Hematopoietic multipotent progenitor cell treated with erythropoietin and hydrocortisone succinate and interleukin-3 and kit ligand, for 4 days (in vitro differentiated cells): Measurements from ENCODE around the gene LGALS4.
"Not testable (repeated sequence)": the region's sequence is repeated elsewhere in the genome, so short reads cannot be mapped to it uniquely, and the experiment has no call there.

Experiments
- DNase-seq: peaks from one replicate; pipeline ENCODE4 v3.0.0-alpha.2; 2015

LGALS4 gene, protein sequence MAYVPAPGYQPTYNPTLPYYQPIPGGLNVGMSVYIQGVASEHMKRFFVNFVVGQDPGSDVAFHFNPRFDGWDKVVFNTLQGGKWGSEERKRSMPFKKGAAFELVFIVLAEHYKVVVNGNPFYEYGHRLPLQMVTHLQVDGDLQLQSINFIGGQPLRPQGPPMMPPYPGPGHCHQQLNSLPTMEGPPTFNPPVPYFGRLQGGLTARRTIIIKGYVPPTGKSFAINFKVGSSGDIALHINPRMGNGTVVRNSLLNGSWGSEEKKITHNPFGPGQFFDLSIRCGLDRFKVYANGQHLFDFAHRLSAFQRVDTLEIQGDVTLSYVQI

DNA sequence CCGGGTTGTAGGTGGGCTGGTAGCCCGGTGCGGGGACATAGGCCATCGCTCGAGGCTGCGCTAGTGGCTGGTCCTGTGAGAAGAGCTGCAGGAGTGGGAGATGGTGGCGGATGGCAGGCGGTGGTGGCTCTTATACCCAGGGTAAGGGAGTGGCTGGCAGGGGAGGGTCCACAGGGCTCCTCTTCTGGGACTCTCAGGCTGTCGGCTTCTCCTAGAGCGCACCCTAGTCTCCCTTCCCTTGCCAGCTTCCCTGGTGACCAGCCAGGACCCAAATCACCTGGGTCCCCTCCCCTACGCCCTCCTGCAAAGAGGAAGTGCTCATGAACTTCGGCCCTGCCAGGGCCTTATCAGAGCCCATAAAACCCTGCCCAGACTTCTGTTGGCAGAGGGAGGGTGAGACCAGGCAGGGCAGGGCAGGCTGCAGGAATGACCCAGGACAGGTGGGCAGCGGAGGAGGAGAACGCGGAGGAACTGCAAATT is at the start of gene LGALS4:
LGALS4 (minus strand) TSS at position 105 of the 480 bp plus-strand sequence; CDS start at position 46, 59 bp downstream.
- peak; percentile 55 for DNase-seq

DNA sequence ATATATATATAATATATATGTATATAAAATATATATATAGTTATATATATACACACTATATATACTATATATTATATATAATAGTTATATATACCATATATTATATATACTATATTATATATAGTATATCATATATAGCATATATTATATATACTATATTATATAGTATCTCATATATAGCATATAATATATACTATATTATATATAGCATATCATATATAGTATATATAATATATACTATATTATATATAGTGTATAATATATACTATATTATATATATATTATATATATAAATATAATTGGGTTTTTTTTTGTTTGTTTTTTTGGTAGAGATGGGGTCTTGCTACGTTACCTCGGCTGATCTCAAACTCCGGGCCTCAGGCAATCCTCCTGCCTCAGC is 48.6 kb upstream of the LGALS4 start:
- DNase-seq, result no peak

DNA sequence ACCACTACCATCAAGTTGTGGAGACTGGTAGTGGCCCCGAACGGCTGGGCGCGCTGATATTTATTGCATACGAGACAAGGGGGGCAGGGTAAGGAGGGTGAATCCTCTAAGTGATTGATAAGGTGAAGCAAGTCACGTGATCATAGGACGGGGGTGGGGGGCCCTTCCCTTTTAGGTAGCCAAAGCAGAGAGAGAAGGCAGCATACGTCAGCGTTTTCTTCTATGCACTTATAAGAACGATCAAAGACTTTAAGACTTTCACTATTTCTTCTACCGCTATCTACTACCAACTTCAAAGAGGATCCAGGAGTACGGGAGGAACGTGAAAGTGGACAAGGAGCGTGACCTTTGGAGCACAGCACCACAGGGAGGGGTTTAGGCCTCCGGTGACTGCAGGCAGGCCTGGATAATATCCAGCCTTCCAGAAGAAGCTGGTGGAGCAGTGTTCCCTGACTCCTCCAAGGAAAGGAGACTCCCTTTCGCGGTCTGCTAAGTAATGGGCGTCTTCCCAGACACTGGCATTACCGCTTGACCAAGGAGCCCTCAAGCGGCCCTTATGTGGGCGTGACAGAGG is 47.0 kb upstream of the LGALS4 start:
- not testable (repeated sequence) for DNase-seq

DNA sequence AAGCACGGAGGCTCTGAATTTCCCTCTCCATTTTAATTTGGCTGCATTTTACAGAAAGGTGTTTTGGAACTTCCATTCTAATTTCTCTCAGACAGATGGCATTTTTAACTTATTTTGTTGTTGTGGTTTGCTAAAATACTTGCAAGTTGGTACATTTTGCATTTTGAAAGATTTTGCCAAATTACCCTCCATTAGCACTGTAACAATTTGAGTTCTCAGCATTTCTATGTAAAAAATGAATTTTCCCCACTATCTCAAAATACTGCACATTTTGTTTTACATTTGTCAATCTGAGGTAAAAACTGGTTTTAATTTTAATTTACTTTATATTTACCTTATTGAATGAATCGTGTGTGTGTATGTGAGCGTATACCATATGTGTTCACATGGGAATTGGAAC is 44.1 kb upstream of the LGALS4 start:
- DNase-seq, result no peak

DNA sequence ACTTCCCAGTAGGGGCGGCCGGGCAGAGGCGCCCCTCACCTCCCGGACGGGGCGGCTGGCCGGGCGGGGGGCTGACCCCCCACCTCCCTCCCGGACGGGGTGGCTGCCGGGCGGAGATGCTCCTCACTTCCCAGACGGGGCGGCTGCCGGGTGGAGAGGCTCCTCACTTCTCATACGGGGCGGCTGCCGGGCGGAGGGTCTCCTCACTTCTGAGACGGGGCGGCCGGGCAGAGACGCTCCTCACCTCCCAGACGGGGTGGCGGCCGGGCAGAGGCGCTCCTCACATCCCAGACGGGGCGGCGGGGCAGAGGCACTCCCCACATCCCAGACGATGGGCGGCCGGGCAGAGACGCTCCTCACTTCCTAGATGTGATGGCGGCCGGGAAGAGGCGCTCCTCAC is 43.0 kb upstream of the LGALS4 start:
- not testable (repeated sequence) for DNase-seq

DNA sequence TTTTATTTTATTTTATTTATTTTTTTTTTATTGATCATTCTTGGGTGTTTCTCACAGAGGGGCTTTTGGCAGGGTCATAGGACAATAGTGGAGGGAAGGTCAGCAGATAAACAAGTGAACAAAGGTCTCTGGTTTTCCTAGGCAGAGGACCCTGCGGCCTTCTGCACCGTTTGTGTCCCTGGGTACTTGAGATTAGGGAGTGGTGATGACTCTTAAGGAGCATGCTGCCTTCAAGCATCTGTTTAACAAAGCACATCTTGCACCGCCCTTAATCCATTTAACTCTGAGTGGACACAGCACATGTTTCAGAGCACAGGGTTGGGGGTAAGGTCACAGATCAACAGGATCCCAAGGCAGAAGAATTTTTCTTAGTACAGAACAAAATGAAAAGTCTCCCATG is 42.2 kb upstream of the LGALS4 start:
- DNase-seq, result not testable (repeated sequence)

DNA sequence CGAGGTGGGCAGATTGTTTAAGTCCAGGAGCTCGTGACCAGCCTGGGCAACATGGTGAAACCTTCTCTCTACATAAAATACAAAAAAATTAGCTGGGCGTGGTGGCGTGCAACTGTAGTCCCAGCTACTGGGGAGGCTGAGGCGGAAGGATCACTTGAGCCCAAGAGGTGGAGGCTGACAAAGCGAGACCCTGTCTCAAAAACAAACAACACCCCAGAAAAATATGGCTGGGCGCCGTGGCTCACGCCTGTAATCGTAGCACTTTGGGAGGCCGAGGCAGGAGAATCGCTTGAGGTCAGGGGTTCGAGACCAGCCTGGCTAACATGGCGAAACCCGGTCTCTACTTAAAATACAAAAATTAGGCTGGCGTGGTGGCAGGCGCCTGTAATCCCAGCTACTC is 40.5 kb upstream of the LGALS4 start:
- DNase-seq, result no peak

DNA sequence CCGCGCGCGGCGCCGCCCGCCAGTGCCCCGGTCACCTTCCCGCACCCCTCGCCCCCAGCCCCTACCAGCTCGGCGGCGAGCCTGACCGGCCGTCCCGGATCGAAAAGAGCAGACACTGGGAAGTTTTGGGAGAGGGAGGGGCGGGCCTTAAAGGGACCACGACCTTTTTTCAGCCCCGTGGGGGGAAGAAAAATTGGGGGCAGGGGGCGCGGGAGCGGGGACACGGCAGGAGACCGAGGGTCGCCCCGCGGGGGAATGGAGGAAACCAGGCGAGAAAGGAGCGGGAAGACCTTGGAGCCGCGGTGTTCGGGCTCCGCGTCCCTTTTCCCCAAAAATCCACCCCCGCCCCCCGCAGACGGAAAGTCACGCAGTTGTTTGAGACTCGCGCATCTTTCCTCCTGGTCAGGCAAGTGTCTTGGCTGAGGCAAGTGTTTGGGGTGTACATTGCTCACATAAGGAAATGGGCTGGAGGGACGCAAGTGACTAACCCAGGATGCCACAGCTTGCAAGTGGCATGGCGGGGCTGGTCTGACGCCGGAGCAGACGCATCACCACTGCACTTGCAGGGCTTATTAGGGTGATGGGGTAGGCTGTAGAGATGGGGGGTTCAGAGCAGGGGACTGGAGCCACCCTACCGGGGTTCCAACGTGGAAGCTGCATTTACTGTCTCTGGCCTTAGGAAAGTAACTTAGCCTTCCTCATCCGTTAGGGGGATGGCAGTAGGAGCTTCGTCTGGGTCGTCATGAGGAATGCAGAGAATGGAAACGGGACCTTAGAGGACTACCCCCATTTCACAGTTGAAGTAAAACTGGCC is 39.7 kb upstream of the LGALS4 start:
- DNase-seq, result peak; percentile 78

DNA sequence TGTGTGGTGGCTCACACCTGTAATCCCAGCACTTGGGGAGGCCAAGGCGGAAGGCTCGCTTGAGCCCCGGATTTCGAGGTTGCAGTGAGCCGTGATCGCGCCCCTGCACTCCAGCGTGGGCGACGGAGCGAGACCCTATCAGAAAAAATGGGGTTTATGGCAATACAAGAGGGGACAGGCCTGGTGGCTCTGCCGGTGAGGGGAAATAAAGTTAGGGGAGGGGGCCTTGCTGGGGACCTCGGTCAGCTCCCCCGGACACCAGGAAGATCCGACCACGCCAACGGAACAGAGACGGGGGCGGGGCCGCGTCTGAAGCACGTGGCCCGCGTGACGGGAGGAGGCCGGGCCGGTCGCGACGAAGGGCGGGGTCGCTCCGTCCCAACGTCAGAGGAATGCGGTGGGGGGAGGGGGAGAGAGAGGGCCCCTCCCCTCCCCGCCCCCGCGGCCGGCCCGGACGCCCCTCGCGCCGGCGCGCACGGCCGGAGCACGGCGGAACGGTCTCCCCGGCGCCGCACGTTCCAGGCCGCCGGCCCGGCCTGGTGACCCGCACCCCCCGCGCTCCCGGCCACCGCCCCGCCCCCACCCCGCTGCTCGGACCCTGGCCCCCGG is 39.0 kb upstream of the LGALS4 start:
- peak; percentile 98 for DNase-seq

DNA sequence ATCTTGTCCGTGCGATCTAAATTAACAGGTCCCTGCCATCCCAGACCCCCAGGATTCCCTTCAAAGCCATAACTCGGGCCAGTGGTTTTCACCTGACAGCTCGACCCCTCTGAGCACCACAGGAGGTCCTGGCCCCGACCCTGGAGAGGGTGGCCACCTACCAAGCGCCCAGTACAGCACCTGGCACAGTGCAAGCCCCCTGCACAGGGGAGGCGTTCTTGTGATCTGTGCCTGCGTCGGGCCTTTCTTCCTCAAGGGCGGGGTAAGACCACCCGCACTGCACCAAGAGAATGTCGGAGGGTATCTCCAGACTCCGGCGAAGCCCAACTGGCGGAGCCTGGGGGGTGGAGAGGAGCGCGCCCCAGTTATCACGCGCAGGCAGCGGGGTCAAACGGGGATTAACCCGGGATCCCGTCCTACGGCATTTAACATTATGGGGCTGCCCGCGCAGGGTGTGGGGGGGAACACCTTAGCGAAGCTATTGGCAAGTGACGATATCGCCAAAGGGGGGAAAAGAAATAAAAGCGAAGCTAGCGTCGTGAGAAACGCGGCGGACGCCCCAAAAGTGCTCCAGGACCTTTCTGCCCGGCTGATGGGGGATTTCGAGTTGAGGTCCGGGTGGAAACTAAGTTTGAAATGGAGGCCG is 38.4 kb upstream of the LGALS4 start:
- peak; percentile 66 for DNase-seq

DNA sequence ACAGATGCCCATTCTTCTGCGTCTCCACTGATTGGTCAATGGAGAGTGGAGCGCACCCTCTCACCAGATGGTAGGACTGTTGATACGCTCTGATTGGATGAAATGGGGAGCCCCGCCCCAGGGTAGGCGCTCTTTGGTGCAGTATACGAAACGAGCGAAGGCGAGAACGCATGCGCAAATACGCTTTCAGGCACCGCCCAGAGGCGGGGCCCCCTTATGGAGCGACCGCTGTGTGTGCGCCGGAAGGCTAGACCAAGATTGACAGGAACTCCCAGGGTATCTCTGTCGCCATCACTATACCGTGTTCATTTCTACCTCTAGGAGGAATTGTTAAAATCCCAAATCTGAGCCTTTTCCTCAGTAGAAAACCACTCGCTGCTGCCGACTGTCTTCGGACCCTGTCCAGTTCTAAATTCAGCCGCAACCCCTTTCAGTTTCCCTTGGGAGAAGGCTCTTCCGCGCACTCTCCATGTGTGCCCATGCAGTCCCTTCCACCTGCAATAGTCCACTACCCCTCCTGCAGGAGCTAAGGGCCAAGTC is 37.8 kb upstream of the LGALS4 start:
- peak; percentile 100 for DNase-seq

DNA sequence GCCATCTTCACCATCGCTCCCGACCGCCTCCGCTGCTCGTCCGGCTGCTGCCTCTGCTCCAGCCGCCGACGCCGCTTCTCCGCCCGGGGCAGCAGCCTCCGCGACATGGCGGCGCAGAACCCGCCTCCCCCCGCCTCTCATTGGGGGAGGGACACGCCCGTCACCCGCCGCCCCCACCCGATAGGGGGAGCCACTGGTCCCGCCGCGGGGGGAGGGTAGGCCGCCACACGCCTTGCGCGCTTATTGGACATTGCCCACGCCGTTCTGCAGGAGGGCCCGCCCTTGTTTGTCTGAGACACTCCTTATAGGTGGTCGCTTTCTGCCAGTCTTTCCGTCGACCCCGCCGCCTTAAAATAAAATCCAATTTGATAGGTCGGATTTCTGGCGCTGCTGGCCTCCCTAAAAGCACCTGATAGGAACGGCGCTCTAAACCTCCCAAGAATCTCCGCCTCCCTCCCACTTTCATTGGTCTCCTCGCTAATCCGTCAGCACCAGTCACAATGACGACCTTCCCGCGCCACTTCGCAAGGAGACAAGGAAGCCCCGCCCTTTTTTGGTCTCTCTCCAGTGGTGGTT is 37.2 kb upstream of the LGALS4 start, which contains the start of gene HNRNPL:
HNRNPL (minus strand) TSS at position 127 of the 576 bp plus-strand sequence; CDS start at position 107, 20 bp downstream.
- no peak for DNase-seq

DNA sequence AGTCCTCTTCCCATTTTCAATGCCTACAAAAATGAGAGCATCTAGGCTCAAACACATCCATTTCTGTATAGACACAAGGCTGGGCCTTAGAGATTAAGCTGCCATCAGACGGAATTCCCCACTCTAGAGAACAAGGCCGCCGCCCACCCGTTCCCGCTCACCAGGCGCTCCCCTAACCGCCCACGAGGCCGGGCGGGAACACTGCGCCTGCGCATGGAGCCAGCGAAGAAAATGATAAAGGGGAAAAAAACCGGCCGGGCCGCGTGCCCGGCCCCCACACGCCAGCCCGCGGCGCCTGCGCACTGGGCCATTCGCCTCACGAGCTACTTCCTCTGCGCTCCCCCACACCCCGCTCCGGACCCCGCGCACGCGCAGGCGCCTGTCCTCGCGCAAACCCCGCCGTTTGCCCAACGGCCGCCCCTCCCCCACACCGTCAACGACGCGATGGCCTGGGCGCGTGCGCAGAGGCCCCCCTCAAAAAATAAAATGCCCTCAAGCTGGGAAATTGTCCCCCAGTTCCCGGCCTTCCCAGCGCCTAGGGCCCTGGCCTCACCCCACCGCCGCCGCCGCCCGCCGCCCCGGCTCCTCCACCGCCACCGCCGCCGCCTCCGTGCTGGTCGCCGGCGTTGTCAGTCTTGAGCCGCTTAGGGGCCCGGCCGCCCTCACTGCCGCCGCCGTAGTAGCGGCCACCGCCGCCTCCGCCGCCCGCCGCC is 36.6 kb upstream of the LGALS4 start:
- peak; percentile 99 for DNase-seq

DNA sequence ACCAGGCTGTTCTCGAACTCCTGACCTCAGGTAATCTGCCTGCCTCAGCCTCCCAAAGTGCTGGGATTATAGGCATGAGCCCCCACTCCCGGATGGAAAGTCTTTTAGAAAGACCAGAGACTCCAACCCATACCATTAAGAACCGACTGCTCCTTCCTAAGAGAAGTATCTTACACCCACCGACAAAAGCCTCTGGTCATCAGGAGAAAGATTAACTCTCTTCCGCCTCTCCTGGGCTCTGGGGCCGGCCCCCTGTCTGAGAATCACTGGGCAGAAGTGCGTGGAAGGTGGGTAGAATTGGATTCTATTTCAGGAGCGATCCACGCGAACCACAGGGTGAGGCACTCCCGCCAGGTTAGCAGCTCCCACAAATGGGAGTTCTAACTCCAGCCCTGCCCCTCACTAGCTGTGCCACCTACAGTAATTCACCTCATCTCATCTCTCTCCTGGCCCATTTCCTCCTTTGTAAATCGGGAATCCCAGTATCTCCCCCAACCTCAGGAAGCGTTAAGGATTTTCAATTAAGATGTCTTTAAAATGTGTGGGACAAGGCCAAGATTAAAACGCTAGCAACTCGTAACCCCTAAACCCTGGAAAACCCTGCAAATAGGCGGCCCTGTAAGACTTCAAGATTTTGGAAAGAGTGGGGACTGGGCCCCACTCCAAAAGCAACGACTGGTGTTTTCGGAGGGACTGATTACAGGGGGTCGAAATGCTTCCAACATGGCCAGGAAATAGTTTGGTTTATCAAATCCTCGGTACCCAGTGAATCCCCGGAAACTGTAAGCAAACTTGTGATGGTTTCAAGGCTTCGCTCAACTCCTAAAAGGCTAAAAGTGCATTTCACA is 35.8 kb upstream of the LGALS4 start:
- no peak for DNase-seq

DNA sequence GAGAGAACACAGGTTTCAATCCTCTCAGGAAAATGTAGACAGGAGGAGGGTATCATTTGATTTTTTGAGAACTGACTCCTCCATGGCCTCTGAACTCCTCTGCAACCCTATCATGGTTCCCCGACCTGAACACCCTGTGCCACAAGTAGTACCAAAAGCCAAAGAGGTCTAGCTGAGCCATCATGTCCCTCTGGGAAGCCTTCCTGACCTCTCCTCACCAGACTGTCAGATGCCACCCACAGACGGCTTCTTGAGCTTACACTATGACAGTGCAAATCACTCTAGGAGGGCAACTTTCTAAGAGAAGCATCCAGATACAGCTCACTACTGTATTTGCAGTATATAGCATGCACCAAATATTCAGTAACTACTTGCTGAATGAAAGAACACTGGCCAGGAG is 33.4 kb upstream of the LGALS4 start:
- no peak for DNase-seq

DNA sequence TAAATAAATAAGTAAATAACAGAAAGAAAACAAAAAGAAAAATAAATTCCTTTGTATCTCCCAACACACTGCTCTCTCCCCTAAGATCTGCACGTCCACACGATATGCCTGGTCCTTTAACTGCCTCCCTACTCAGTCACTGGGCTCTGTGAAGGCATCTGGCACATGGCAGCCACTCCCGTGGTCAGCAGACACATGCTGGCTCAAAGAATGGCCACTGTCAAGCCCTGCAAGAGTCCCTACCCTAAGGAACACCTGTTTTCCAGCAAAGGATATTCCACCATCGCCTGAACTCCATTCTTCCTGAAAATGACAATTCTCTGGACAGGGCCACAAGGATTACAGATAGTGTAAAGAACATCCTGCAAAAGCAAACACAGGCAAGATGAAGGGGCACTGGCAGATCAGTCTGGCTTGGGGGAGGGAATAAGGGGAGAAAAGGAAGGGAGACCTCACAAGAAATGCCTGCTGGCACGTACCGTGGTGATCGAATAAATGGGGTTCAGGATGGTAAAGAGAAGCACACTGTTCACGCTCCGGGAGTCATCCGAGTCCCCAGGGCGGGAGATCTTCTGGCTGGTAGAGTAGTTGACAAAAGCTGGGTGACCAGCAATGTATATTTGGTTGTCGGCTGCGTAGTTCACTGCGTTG is 32.8 kb upstream of the LGALS4 start:
- no peak for DNase-seq

DNA sequence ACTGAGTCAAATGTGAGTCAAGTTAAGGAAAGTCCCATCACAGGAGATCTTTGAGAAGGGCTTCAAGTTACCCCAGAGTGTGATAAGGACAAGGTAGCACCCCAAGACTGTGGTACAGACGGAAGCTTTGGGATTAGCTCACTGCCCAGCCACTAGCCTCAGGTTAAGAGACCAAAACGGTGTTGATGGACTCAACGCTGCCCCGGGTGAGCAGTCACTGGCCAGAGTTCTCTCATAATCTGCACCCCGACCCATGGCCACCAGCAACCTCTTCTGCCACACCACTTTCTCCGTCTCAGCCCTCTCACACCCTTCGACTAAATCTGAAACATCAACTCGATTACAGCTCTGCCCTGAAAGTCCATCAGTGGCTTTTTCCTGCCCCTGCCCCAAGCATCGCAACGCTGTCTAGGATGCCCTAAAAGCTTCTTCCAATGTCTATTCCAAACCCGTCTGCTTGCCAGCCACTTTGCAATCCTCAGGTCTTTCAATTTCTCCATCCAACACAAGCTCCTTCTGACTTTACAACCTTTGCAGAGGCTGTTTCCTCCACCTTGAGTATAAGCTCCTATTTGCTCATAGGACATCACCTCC is 31.4 kb upstream of the LGALS4 start:
- DNase-seq, result no peak

DNA sequence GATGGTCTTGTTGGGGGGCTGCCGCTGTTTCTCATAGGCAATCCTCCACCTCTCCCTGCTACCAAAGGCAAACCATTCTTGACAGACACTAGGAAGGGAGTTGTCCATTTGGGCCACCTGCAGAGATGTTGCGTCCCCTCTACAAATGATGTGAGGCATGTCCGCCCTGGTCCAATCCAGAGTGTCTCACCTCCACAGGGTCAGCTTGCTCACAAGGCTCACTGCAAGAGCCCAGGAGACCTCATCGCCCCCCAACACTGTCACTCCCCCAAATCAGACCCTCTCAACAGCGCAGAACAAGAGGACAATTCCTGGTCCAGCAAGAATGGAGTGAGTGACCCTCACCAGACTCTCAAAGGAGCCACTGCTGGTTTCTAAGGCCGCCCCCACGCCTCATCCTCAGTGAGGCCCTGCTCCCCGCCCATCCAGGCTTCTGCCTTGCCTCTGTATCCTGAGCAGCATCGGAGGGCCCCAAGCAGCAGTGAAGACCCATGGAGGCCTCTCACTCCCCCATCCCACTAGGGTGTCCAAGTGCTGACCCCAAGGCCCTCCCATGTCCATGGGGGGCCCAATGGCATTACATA is 30.5 kb upstream of the LGALS4 start:
- DNase-seq, result peak; percentile 2
